Neuronal stem cell (in vitro differentiated cells): ENCODE data around the gene CNTF.

Experiments used
- DNase-seq: peaks from one replicate; pipeline ENCODE4 v3.0.0-alpha.2; 2013; ENCODE audit warnings: low spot score
- H2AFZ ChIP-seq: one replicate; pipeline ENCODE4 v1.6.1; 2013; ENCODE audit warnings: mild to moderate bottlenecking, low read length, inconsistent platforms
- H2AK5ac ChIP-seq: 2 replicates; pipeline ENCODE4 v1.6.1; 2013; ENCODE audit warnings: low read depth, mild to moderate bottlenecking, inconsistent platforms, low read length, moderate library complexity, mixed read lengths
- H2BK120ac ChIP-seq: 2 replicates; pipeline ENCODE4 v1.6.1; 2013; ENCODE audit warnings: low read depth, mild to moderate bottlenecking, inconsistent platforms, low read length, moderate library complexity, mixed read lengths
- H2BK12ac ChIP-seq: one replicate; pipeline ENCODE4 v1.6.1; 2013; ENCODE audit warnings: low read length, inconsistent platforms
- H2BK15ac ChIP-seq: 2 replicates; pipeline ENCODE4 v1.6.1; 2013; ENCODE audit warnings: mild to moderate bottlenecking, low read length, inconsistent platforms, mixed read lengths
- H2BK5ac ChIP-seq: one replicate; pipeline ENCODE4 v1.6.1; 2013; ENCODE audit warnings: inconsistent platforms, mild to moderate bottlenecking, low read length, moderate library complexity
- H3K14ac ChIP-seq: one replicate; pipeline ENCODE4 v1.6.1; 2013; ENCODE audit warnings: low read length, inconsistent platforms
- H3K18ac ChIP-seq: 2 replicates; pipeline ENCODE4 v1.6.1; 2013; ENCODE audit warnings: low read length, inconsistent platforms
- H3K23ac ChIP-seq: 2 replicates; pipeline ENCODE4 v1.6.1; 2013; ENCODE audit warnings: low read depth, mild to moderate bottlenecking, mixed read lengths, low read length, inconsistent platforms; ENCODE audit not compliant: poor library complexity
- H3K27ac ChIP-seq: replicated peaks from 3 replicates; pipeline ENCODE4 v1.5.1; 2013; ENCODE audit warnings: low read length, inconsistent platforms
- H3K27me3 ChIP-seq, 3 experiments: 2 replicates each; pipeline ENCODE4 v1.6.1; 2013; ENCODE audit warnings: low read length in 3 of 3, mild to moderate bottlenecking in 2 of 3, inconsistent platforms in 1 of 3, low read depth in 1 of 3, mixed read lengths in 1 of 3, moderate library complexity in 1 of 3; ENCODE audit not compliant: control insufficient read depth in 3 of 3, insufficient read depth in 3 of 3
- H3K36me3 ChIP-seq, 2 donors: replicated peaks in 1 of 2; 2 replicates each; pipeline ENCODE4 v1.6.1; 2013; ENCODE audit warnings: low read length in 2 of 2; ENCODE audit not compliant: control insufficient read depth in 2 of 2, insufficient read depth in 2 of 2
- H3K4ac ChIP-seq: 2 replicates; pipeline ENCODE4 v1.6.1; 2013; ENCODE audit warnings: inconsistent platforms, mild to moderate bottlenecking, low read length, moderate library complexity
- H3K4me1 ChIP-seq, 2 donors: 1 replicate in 1 of 2; 2 replicates in 1 of 2; pipeline ENCODE4 v1.6.1; 2013; ENCODE audit warnings: low read length in 2 of 2, low read depth in 1 of 2; ENCODE audit not compliant: control insufficient read depth in 2 of 2, insufficient read depth in 1 of 2
- H3K4me2 ChIP-seq: one replicate; pipeline ENCODE4 v1.6.1; 2013; ENCODE audit warnings: mild to moderate bottlenecking, low read length, inconsistent platforms; ENCODE audit not compliant: insufficient read depth, poor library complexity, severe bottlenecking
- H3K4me3 ChIP-seq, 2 donors: 2 replicates each; pipeline ENCODE4 v1.5.1; 2013; ENCODE audit warnings: low read length in 2 of 2, mild to moderate bottlenecking in 2 of 2, inconsistent platforms in 1 of 2, moderate library complexity in 1 of 2
- H3K79me1 ChIP-seq: one replicate; pipeline ENCODE4 v1.6.1; 2013; ENCODE audit warnings: low read depth, mild to moderate bottlenecking, inconsistent platforms, low read length, moderate library complexity
- H3K9ac ChIP-seq: one replicate; pipeline ENCODE4 v1.6.1; 2013; ENCODE audit warnings: mild to moderate bottlenecking, low read depth, low read length, inconsistent platforms; ENCODE audit not compliant: poor library complexity
- H3K9me3 ChIP-seq, 2 donors: replicated peaks in 1 of 2; 2 replicates each; pipeline versions ENCODE3 to v1.6.1; 2013; ENCODE audit warnings: low read length in 2 of 2, mild to moderate bottlenecking in 2 of 2, inconsistent platforms in 1 of 2, low read depth in 1 of 2, mixed read lengths in 1 of 2, moderate library complexity in 1 of 2; ENCODE audit not compliant: control insufficient read depth in 2 of 2, insufficient read depth in 1 of 2
- H4K8ac ChIP-seq: one replicate; pipeline ENCODE4 v1.6.1; 2013; ENCODE audit warnings: low read depth, mild to moderate bottlenecking, inconsistent platforms, low read length, moderate library complexity
- H4K91ac ChIP-seq: one replicate; pipeline ENCODE4 v1.6.1; 2013; ENCODE audit warnings: low read length, low read depth, mild to moderate bottlenecking, inconsistent platforms; ENCODE audit not compliant: poor library complexity
- WGBS, 2 donors: extraction: QIAGEN DNeasy Blood & Tissue Kit; methylation state at CpG; one replicate each; pipeline ENCODE4 v1.1.7; 2013; ENCODE audit warnings: missing lambda C conversion rate in 2 of 2, mixed read lengths in 1 of 2; ENCODE audit not compliant: insufficient read length in 2 of 2, insufficient replicate concordance in 1 of 2; ENCODE audit errors: extremely low coverage in 2 of 2; 5-methylcytosine and 5-hydroxymethylcytosine counted together

Gene CNTF

DNA sequence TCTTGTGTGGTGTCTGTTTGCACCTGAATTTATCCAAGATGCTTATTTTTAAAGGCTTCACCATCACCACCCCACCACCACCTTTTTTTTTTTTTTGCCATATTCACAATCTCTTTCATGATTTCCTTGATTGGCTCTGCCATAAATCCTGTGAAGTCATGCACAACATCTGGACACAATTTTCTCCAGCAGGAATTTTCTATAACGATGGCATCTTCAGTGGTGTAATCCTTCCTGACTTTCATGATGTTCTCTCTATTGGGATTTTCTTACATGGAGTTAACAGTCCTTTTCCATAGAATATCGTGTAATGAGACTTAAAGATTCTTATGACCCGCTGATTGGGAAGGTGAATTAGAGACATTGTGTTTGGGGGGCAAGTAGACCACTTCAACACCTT, 25.8 kb upstream of the CNTF start:
- no peak overlapping the region for H2AFZ ChIP-seq
- no peak overlapping the region for H4K8ac ChIP-seq
- H3K23ac ChIP-seq: no peak overlapping the region
- no peaks in the 10 kb centered on the region for H3K27me3 ChIP-seq
- no peak overlapping the region for H3K4me2 ChIP-seq
- H2BK12ac ChIP-seq: no peak overlapping the region
- no peak overlapping the region for H2BK15ac ChIP-seq
- H3K36me3 ChIP-seq: peaks cover 0 to 64% of the 10 kb centered on the region in 2 donors
- no peak overlapping the region for H3K4me3 ChIP-seq
- no CpG with 5 or more reads among the region's 3 CpGs for WGBS, 2 donors
- no peak overlapping the region for H3K27ac ChIP-seq
- H3K4ac ChIP-seq: no peak overlapping the region
- H2BK120ac ChIP-seq: no peak overlapping the region
- no peak overlapping the region for H2BK5ac ChIP-seq
- H4K91ac ChIP-seq: no peak overlapping the region
- no peak overlapping the region for H3K18ac ChIP-seq
- no peak overlapping the region for H3K14ac ChIP-seq
- no peak for DNase-seq
- no peak overlapping the region for H3K9ac ChIP-seq
- H3K9me3 ChIP-seq: no peaks in the 10 kb centered on the region
- H3K79me1 ChIP-seq: peaks cover 2% of the 10 kb centered on the region
- no peak overlapping the region for H2AK5ac ChIP-seq
- peaks cover 0 to 2% of the 10 kb centered on the region in 2 donors for H3K4me1 ChIP-seq

DNA sequence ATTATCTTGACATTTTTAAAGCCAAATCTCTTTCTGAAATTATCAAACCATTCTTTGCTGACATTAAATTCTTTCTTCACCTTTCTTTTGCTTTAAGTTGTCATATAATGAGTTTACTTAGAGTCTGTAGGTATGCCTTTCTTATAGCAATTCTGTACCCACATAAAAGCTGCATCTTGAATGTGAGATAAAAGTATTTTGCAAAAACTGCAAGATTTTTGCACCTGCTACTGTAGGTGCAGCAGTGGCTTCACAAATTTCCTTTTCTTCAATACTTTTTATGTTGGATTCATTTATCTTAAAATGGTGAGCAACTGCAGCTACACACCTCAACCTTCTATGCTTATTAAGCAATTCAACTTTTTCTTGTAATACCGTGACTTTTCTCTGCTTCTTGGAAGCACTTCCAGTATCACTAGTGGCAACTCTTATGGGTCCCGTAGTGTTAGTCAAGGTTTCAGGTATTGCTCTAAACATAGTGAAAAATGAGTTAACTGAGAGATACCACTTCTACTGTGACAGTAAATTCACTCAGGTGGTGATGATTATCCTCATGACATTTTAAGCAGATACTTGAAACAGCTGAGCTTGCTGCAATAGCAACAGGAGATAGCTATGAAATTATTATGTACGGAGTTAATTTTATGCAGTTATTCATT, 24.9 kb upstream of the CNTF start:
- no peak overlapping the region for H4K8ac ChIP-seq
- H2AFZ ChIP-seq: no peak overlapping the region
- WGBS, 2 donors: no CpG with 5 or more reads among the region's 3 CpGs
- no peak overlapping the region for H3K4ac ChIP-seq
- H3K4me2 ChIP-seq: no peak overlapping the region
- peaks cover 0 to 64% of the 10 kb centered on the region in 2 donors for H3K36me3 ChIP-seq
- no peak overlapping the region for H3K9ac ChIP-seq
- H3K9me3 ChIP-seq: no peaks in the 10 kb centered on the region
- no peak overlapping the region for H3K27ac ChIP-seq
- no peak overlapping the region for H3K4me3 ChIP-seq
- H2AK5ac ChIP-seq: no peak overlapping the region
- H3K27me3 ChIP-seq: no peaks in the 10 kb centered on the region
- peaks cover 0 to 2% of the 10 kb centered on the region in 2 donors for H3K4me1 ChIP-seq
- no peak overlapping the region for H3K18ac ChIP-seq
- no peak overlapping the region for H3K14ac ChIP-seq
- no peak overlapping the region for H2BK12ac ChIP-seq
- no peak overlapping the region for H4K91ac ChIP-seq
- no peak overlapping the region for H2BK5ac ChIP-seq
- no peak overlapping the region for H2BK15ac ChIP-seq
- DNase-seq: no peak
- no peak overlapping the region for H3K23ac ChIP-seq
- no peak overlapping the region for H2BK120ac ChIP-seq
- peaks cover 2% of the 10 kb centered on the region for H3K79me1 ChIP-seq

DNA sequence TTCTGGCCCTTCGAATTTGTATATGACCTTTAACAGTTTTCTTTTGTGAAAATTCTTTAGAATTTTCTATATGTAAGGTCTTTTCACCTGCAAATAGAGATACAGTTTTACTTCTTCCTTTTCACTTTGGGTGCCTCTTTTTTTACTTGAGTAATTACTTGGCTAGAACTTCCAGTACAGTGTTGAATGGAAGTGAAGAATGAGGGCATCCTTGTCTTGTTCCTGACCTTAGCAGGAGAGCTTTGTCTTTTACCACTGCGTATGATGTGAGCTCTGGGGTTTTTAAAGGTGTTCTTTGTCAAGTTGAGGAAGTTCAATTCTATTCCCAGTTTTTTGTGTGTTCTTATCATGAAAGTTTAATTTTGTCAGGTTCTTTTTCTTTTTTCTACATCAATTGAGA, 22.0 kb upstream of the CNTF start:
- no peak for DNase-seq
- Histone ChIP-seq H2AK5ac (no peak overlapping the region), H3K4me2 (no peak overlapping the region), H2BK12ac (no peak overlapping the region), H3K23ac (no peak overlapping the region), H3K4ac (no peak overlapping the region), H4K8ac (no peak overlapping the region), H3K36me3 (peaks cover 0 to 44% of the 10 kb centered on the region in 2 donors), H3K79me1 (peaks cover 3% of the 10 kb centered on the region), H3K4me3 (no peak overlapping the region), H3K9ac (no peak overlapping the region), H3K4me1 (peaks cover 0 to 2% of the 10 kb centered on the region in 2 donors), H2BK15ac (no peak overlapping the region), H3K27ac (no peak overlapping the region), H2BK5ac (no peak overlapping the region), H2AFZ (no peak overlapping the region), H3K18ac (no peak overlapping the region), H4K91ac (no peak overlapping the region), H3K14ac (no peak overlapping the region), H3K27me3 (no peaks in the 10 kb centered on the region), H3K9me3 (no peaks in the 10 kb centered on the region), H2BK120ac (no peak overlapping the region)
- no CpG with 5 or more reads among the region's 2 CpGs for WGBS, 2 donors

GRCh38 chr11:58606930-58607714, 15.3 kb upstream of the CNTF start:
- H3K36me3 ChIP-seq: peaks cover 6 to 46% of the 10 kb centered on the region in 2 donors
- WGBS, 2 donors: no CpG with 5 or more reads among the region's 4 CpGs
- H3K27ac ChIP-seq: no peak overlapping the region
- H2AFZ ChIP-seq: no peak overlapping the region
- H3K4me1 ChIP-seq: no peaks in the 10 kb centered on the region
- no peak overlapping the region for H2BK15ac ChIP-seq
- H3K9ac ChIP-seq: no peak overlapping the region
- DNase-seq: no peak
- H3K9me3 ChIP-seq: no peaks in the 10 kb centered on the region
- no peak overlapping the region for H3K23ac ChIP-seq
- no peak overlapping the region for H2BK12ac ChIP-seq
- no peaks in the 10 kb centered on the region for H3K27me3 ChIP-seq
- no peak overlapping the region for H2BK5ac ChIP-seq
- no peak overlapping the region for H3K4me3 ChIP-seq
- H4K91ac ChIP-seq: no peak overlapping the region
- no peak overlapping the region for H3K18ac ChIP-seq
- no peak overlapping the region for H3K14ac ChIP-seq
- no peak overlapping the region for H3K4me2 ChIP-seq
- no peak overlapping the region for H4K8ac ChIP-seq
- H3K79me1 ChIP-seq: peaks cover 5% of the 10 kb centered on the region
- no peak overlapping the region for H3K4ac ChIP-seq
- H2AK5ac ChIP-seq: no peak overlapping the region
- H2BK120ac ChIP-seq: no peak overlapping the region
